ENCODE data around the gene DRAXIN. TPM values are rescaled to one million over a fixed set of nuclear protein-coding genes. Genes with fewer than 3 reads are reported as not detected.

DRAXIN gene
- total RNA-seq, 4 donors from 2014 or later, result 0.06 to 0.41 TPM; not detected in 2

DNA sequence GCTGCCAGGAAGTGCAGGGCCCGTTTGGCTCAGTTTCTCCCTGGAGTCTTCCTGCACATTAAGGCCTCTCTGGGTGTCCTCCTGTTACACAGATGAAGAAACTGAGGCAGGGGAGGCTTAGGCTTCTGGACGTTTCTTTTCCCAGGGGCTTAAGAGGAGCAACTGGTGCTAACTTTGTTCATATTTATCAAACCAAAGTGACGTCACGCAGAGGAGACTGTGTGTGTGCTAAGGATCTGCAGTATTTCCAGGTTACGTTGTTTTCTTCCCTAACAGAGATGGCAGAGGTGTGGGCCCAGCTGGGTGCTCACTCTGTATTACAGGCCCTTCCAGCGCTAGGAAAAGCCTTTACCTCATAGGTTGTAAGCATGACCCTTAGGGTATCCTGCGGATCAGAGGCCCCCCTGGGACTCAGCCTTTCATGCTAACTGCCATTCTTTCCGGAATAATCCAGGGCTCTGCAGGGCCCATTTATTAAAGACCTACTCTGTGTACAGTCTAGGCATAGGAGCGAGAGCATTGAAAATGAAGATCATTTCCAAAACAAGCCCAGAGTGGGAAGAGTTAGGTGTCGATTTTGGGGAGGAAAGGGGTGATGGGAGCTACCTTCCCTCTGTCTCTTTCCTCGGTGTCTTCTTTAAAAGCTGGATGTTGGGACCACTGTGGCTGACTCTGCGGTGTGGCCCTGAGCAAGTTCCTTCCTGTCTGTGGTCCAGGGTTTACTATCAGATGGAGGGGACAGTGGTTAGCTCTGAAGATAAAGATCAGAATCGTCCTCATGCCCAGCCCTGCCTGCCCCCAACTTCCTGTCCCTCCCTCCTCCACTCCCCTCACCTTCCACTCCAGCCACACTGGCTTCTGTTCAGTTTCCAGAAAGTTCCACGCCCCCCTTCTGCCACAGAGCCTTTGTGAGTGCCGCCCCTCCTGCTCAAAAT is 49.0 kb downstream of the DRAXIN start:
- H3K36me3 ChIP-seq, result no peaks in the 10 kb centered on the region
- intact Hi-C loops (cut with DNase I; ENCODE audit: low total_unique reads), result no loop called here
- TF ChIP-seq POLR2A (IDR thresholded peaks at IDR 0.05), result no peak
- TF ChIP-seq, protein P1, sequence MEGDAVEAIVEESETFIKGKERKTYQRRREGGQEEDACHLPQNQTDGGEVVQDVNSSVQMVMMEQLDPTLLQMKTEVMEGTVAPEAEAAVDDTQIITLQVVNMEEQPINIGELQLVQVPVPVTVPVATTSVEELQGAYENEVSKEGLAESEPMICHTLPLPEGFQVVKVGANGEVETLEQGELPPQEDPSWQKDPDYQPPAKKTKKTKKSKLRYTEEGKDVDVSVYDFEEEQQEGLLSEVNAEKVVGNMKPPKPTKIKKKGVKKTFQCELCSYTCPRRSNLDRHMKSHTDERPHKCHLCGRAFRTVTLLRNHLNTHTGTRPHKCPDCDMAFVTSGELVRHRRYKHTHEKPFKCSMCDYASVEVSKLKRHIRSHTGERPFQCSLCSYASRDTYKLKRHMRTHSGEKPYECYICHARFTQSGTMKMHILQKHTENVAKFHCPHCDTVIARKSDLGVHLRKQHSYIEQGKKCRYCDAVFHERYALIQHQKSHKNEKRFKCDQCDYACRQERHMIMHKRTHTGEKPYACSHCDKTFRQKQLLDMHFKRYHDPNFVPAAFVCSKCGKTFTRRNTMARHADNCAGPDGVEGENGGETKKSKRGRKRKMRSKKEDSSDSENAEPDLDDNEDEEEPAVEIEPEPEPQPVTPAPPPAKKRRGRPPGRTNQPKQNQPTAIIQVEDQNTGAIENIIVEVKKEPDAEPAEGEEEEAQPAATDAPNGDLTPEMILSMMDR (IDR thresholded peaks at IDR 0.05), result no peak
- H3K4me3 ChIP-seq, result no peak overlapping the region
- no peaks in the 10 kb centered on the region for H3K9me3 ChIP-seq
- no peaks in the 10 kb centered on the region for H3K4me1 ChIP-seq
- DNase-seq, result no peak
- H3K27me3 ChIP-seq, result no peaks in the 10 kb centered on the region
- no peak overlapping the region for H3K27ac ChIP-seq

DNA sequence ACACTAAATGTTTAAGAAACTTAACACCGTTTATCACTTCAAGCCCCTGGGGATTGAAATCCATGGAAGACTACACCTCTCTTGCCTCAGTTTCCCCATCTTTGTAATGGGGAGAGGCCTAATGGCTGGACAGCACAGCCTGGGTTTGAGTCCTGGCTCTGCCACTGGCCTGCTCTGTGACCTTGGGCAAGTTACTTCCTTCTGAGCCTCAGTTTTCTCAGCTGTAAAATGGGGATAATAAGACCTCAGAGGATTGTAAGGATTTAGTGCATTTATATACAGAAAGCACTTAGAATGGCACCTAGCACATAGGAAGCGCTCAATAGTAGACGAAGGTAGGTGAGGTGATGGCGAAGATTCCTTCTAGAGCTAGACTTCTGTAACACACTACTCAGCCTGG is 50.0 kb downstream of the DRAXIN start:
- intact Hi-C loops (cut with DNase I; ENCODE audit: low total_unique reads), result no loop called here
- TF ChIP-seq, protein P1 (IDR thresholded peaks at IDR 0.05), result no peak
- no peak for TF ChIP-seq POLR2A (IDR thresholded peaks at IDR 0.05)
- Histone ChIP-seq H3K27ac (no peak overlapping the region), H3K9me3 (no peaks in the 10 kb centered on the region), H3K4me3 (no peak overlapping the region), H3K4me1 (no peaks in the 10 kb centered on the region), H3K27me3 (no peaks in the 10 kb centered on the region), H3K36me3 (no peaks in the 10 kb centered on the region)
- no peak for DNase-seq

DNA sequence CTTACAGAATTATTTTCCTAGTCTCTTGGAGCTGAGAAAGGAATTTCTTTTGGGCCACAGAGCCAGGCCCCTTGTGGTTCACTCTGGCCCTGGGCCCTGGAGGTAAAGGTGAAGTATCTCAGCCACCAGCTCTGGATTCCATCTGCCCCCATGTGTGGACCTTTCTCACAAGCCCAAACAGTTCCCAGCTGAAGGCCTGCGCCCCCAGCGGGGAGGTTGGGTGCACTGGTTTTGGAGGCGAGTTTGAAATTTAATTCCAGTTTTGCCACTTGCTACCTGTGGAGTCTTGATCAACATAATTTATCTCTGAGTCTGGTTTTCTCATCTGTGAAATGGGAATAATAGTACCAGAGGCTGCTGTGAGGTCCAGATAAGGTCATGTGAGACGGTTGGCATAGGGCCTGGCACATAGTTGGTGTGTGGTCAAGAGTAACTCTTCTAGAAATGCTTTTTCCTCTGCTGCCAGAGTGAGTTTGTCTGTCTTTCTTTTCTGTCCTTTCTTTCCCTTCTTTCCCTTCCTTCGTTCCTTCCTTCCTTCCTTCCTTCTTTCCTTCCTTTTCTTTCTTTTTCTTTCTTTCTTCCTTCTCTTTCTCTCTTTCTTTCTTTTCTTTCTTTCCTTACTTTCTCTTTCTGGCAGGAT is 50.5 kb downstream of the DRAXIN start:
- intact Hi-C loops (cut with DNase I; ENCODE audit: low total_unique reads), result no loop called here
- no peak for DNase-seq
- Histone ChIP-seq H3K36me3 (no peaks in the 10 kb centered on the region), H3K27ac (no peak overlapping the region), H3K27me3 (no peaks in the 10 kb centered on the region), H3K4me1 (no peaks in the 10 kb centered on the region), H3K4me3 (no peak overlapping the region), H3K9me3 (no peaks in the 10 kb centered on the region)
- no peak for TF ChIP-seq POLR2A (IDR thresholded peaks at IDR 0.05)
- TF ChIP-seq, protein P1 (IDR thresholded peaks at IDR 0.05), result no peak

DNA sequence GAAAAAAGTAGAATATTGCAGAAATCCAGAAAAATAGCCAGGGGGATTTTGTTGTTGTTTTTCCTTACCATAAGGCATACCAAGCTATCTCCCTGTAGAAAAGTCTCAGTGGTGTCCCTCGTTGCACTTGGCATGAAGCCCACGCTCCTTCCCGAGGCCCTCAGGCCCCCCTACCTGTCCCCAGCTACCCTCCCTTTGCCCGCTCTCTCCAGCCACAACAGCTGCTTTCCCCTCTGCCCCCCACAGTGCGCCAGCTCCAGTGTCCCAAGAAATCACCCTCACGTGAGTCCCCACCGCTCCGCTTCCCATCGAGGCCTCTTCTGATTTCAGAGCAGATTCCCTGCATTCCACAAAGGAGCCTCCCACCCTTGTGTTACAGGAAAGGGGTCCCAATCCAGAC is 52.8 kb downstream of the DRAXIN start:
- no peaks in the 10 kb centered on the region for H3K27me3 ChIP-seq
- H3K36me3 ChIP-seq, result no peaks in the 10 kb centered on the region
- H3K4me1 ChIP-seq, result no peaks in the 10 kb centered on the region
- no peak for TF ChIP-seq POLR2A (IDR thresholded peaks at IDR 0.05)
- TF ChIP-seq, protein P1 (IDR thresholded peaks at IDR 0.05), result no peak
- no peaks in the 10 kb centered on the region for H3K9me3 ChIP-seq
- no peak overlapping the region for H3K27ac ChIP-seq
- intact Hi-C loops (cut with DNase I; ENCODE audit: low total_unique reads), result no loop called here
- no peak overlapping the region for H3K4me3 ChIP-seq
- DNase-seq, result no peak

DNA sequence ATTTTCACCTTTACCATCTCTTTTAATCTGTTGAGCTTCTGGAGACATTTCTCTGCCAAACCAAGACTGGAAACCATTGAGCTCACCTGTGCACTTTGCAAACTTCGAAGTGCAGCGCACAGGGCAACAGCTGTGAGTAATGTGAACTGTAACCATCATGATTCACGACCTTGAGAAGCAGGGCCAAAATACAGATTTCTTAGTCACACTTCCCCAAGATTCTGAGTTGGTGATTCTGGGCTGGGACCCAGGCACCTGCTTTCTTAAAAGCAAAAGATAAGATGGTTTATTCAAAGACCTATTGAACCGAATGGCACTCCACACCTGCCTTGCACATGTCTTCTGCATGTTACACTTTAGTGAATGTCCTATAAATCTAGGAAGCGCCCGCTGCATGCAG is 54.6 kb downstream of the DRAXIN start:
- Histone ChIP-seq H3K27ac (no peak overlapping the region), H3K9me3 (no peaks in the 10 kb centered on the region), H3K4me1 (no peaks in the 10 kb centered on the region), H3K36me3 (no peaks in the 10 kb centered on the region), H3K27me3 (no peaks in the 10 kb centered on the region), H3K4me3 (no peak overlapping the region)
- intact Hi-C loops (cut with DNase I; ENCODE audit: low total_unique reads), result no loop called here
- TF ChIP-seq, protein P1 (IDR thresholded peaks at IDR 0.05), result no peak
- TF ChIP-seq POLR2A (IDR thresholded peaks at IDR 0.05), result no peak
- no peak for DNase-seq

Measured in uterus (tissue), 4 donors.